Loucy (cell line): ENCODE measurements around the gene ZSCAN21.

Experiments used
- H2AFZ ChIP-seq: fragments of 200-600 bp; sonication (generic); 2 replicates; pipeline ENCODE4 v1.6.0; 2016; ENCODE audit warnings: antibody characterized with exemption, mild to moderate bottlenecking, low read length, moderate library complexity
- H3F3A ChIP-seq: fragments of 200-600 bp; 2 replicates; pipeline ENCODE4 v1.6.0; 2016; ENCODE audit warnings: antibody characterized with exemption, low read depth, mild to moderate bottlenecking
- H3K27me3 ChIP-seq: fragments of 200-600 bp; sonication (generic); 2 replicates; pipeline ENCODE4 v1.6.1; 2014; ENCODE audit warnings: low read length, mild to moderate bottlenecking; ENCODE audit not compliant: insufficient read depth, poor library complexity, severe bottlenecking
- H3K36me3 ChIP-seq: fragments of 200-600 bp; sonication (generic); 2 replicates; pipeline ENCODE4 v1.6.1; 2016; ENCODE audit warnings: low read length; ENCODE audit not compliant: insufficient read depth
- H3K4me1 ChIP-seq: fragments of 200-600 bp; sonication (generic); 2 replicates; pipeline ENCODE4 v1.5.1; 2014; ENCODE audit warnings: low read length, mild to moderate bottlenecking; ENCODE audit not compliant: insufficient read depth, poor library complexity, severe bottlenecking
- H3K4me2 ChIP-seq: fragments of 200-600 bp; sonication (generic); 2 replicates; pipeline ENCODE4 v1.6.0; 2014; ENCODE audit warnings: antibody characterized with exemption, low read length, low read depth, mild to moderate bottlenecking; ENCODE audit not compliant: poor library complexity, severe bottlenecking
- H3K4me3 ChIP-seq: fragments of 200-600 bp; sonication (generic); 2 replicates; pipeline ENCODE4 v1.5.1; 2014; ENCODE audit warnings: low read length, mild to moderate bottlenecking, mixed read lengths; ENCODE audit not compliant: poor library complexity, severe bottlenecking
- H3K79me2 ChIP-seq: fragments of 200-600 bp; sonication (generic); 2 replicates; pipeline ENCODE4 v1.6.1; 2014; ENCODE audit warnings: low read length; ENCODE audit not compliant: insufficient read depth
- H3K9ac ChIP-seq: fragments of 200-600 bp; sonication (generic); 2 replicates; pipeline ENCODE4 v1.6.0; 2014; ENCODE audit warnings: mild to moderate bottlenecking, low read depth, low read length, moderate library complexity; ENCODE audit not compliant: poor library complexity, severe bottlenecking
- H3K9me2 ChIP-seq: fragments of 200-600 bp; sonication (generic); replicated peaks from 2 replicates; pipeline ENCODE4 v1.6.1; 2016; ENCODE audit warnings: low read depth, low read length, mixed read lengths
- H3K9me3 ChIP-seq: fragments of 200-600 bp; sonication (generic); 2 replicates; pipeline ENCODE4 v1.6.1; 2014; ENCODE audit warnings: mild to moderate bottlenecking, antibody characterized with exemption, low read length, low read depth; ENCODE audit not compliant: insufficient read depth
- H4K20me1 ChIP-seq: fragments of 200-600 bp; sonication (generic); 2 replicates; pipeline ENCODE4 v1.6.0; 2014; ENCODE audit warnings: antibody characterized with exemption, low read length, mild to moderate bottlenecking; ENCODE audit not compliant: insufficient read depth, poor library complexity, severe bottlenecking
- EZH2phosphoT487 ChIP-seq: fragments of 200-600 bp; IDR thresholded peaks from 2 replicates; pipeline ENCODE4 v1.6.1; 2018; ENCODE audit warnings: antibody characterized with exemption, mild to moderate bottlenecking, moderate library complexity, borderline replicate concordance
- TF ChIP-seq, protein P1 (sequence below): fragments of 200-600 bp; sonication (generic); conservative IDR thresholded peaks from 2 replicates; pipeline ENCODE4 v1.5.1; 2014; ENCODE audit warnings: mild to moderate bottlenecking, antibody characterized with exemption, low read length

The ZSCAN21 gene

DNA sequence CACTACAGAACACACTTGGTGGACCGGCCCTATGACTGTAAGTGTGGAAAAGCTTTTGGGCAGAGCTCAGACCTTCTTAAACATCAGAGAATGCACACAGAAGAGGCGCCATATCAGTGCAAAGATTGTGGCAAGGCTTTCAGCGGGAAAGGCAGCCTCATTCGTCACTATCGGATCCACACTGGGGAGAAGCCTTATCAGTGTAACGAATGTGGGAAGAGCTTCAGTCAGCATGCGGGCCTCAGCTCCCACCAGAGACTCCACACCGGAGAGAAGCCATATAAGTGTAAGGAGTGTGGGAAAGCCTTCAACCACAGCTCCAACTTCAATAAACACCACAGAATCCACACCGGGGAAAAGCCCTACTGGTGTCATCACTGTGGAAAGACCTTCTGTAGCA, 14.6 kb downstream of the ZSCAN21 start:
- H3K4me3 ChIP-seq = no peak overlapping the region
- no peak for TF ChIP-seq EZH2phosphoT487
- TF ChIP-seq, protein P1, sequence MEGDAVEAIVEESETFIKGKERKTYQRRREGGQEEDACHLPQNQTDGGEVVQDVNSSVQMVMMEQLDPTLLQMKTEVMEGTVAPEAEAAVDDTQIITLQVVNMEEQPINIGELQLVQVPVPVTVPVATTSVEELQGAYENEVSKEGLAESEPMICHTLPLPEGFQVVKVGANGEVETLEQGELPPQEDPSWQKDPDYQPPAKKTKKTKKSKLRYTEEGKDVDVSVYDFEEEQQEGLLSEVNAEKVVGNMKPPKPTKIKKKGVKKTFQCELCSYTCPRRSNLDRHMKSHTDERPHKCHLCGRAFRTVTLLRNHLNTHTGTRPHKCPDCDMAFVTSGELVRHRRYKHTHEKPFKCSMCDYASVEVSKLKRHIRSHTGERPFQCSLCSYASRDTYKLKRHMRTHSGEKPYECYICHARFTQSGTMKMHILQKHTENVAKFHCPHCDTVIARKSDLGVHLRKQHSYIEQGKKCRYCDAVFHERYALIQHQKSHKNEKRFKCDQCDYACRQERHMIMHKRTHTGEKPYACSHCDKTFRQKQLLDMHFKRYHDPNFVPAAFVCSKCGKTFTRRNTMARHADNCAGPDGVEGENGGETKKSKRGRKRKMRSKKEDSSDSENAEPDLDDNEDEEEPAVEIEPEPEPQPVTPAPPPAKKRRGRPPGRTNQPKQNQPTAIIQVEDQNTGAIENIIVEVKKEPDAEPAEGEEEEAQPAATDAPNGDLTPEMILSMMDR = no peak
- H3K9me2 ChIP-seq = no peaks in the 10 kb centered on the region
- H3K9ac ChIP-seq = no peak overlapping the region
- H3K4me2 ChIP-seq = no peak overlapping the region
- no peaks in the 10 kb centered on the region for H3K4me1 ChIP-seq
- no peaks in the 10 kb centered on the region for H3K79me2 ChIP-seq
- H3F3A ChIP-seq = no peaks in the 10 kb centered on the region
- H2AFZ ChIP-seq = no peak overlapping the region
- no peaks in the 10 kb centered on the region for H3K9me3 ChIP-seq
- peaks cover 14% of the 10 kb centered on the region; the same call in 1 of the 2 replicates for H3K36me3 ChIP-seq
- H3K27me3 ChIP-seq = no peaks in the 10 kb centered on the region
- no peaks in the 10 kb centered on the region for H4K20me1 ChIP-seq

DNA sequence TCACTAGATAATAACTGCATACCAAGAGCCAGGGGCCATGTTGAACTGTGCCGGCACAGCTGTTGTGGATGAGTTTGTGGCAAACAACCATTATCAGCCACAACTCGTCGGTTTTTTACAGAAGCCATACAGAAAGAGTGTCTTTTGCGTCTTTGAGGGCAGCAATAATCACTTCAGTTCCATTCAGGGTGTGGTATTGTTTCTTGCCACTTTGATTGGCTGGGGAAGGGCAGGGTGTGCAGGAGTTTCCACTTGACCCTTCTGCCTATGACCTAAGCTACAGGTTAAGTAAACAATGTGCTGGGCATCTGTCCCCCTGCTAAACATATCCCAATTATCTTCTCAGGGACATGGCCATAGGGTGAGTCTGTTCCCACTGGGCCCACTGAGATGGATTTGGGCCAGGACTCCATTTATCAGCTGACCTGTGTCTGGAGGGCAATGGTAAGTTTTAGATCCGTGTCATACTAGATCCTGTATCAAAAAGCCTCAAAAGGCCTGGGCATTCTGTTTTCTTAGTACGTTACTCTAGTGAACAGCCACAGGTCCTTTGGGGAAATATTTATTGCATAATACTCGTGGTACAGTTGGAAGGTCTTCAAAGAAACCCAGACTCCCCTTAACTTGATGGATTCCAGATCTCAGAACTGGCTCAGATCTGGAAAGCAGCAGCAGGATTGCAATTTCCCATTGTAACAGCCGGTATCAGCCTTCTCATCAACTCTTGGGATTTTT, 16.0 kb downstream of the ZSCAN21 start:
- Histone ChIP-seq H3K9me3 (peaks cover under 1% of the 10 kb centered on the region; the same call in 1 of the 2 replicates), H3K4me1 (no peaks in the 10 kb centered on the region), H3K9ac (no peak overlapping the region), H2AFZ (no peak overlapping the region), H3K4me3 (no peak overlapping the region), H3K9me2 (no peaks in the 10 kb centered on the region), H3K27me3 (no peaks in the 10 kb centered on the region), H3F3A (no peaks in the 10 kb centered on the region), H3K36me3 (peaks cover 24% of the 10 kb centered on the region; the same call in 1 of the 2 replicates), H3K4me2 (no peak overlapping the region), H3K79me2 (no peaks in the 10 kb centered on the region), H4K20me1 (no peaks in the 10 kb centered on the region)
- TF ChIP-seq EZH2phosphoT487 = no peak

DNA sequence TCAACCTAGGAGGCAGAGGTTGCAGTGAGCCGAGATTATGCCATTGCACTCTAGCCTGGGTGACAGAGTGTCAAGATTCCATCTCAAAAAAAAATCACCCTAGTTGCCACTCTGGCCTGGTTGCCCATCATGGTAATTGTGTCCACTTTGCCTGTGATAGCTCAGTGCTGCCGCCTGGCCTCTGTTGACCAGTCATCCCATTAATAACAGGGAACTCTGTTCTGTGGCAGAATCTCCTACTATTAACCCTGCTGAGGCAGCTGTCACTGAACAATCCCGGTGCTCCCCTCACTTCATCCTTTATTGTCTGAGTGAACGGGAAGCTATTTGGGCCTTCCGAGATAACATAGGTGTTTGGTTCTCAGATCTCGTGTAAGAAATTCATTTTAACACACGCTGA, 17.4 kb downstream of the ZSCAN21 start:
- no peaks in the 10 kb centered on the region for H3K9me2 ChIP-seq
- H3K79me2 ChIP-seq = no peaks in the 10 kb centered on the region
- no peaks in the 10 kb centered on the region for H4K20me1 ChIP-seq
- TF ChIP-seq EZH2phosphoT487 = no peak
- TF ChIP-seq, protein P1 = no peak
- H3K36me3 ChIP-seq = peaks cover 38% of the 10 kb centered on the region
- H3F3A ChIP-seq = no peaks in the 10 kb centered on the region
- no peak overlapping the region for H3K4me3 ChIP-seq
- no peak overlapping the region for H2AFZ ChIP-seq
- H3K9ac ChIP-seq = no peak overlapping the region
- H3K4me1 ChIP-seq = no peaks in the 10 kb centered on the region
- no peaks in the 10 kb centered on the region for H3K27me3 ChIP-seq
- H3K9me3 ChIP-seq = peaks cover 14% of the 10 kb centered on the region; the same call in 1 of the 2 replicates
- no peak overlapping the region for H3K4me2 ChIP-seq

DNA sequence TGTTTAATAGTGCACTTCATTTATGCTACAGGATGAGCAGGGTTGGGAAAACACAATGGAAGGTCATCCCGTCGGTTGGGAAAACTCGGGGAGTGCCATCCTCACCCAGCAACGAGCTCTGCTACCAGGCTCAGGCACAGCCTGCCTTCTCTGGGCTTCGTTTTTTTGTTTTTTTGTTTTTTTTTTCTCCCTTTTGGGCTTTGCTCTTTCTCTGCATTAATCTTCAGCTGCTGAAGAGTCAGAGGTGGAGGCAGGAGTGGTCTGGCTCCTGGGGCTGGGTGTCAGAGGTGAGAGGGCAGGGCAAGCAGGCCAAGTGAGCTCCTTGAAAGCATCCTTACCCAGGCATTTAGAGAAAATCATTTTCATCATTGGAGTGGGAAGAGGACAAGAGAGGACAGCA, 20.4 kb downstream of the ZSCAN21 start:
- no peak overlapping the region for H3K9ac ChIP-seq
- no peaks in the 10 kb centered on the region for H3K27me3 ChIP-seq
- peaks cover 24% of the 10 kb centered on the region; the same call in 1 of the 2 replicates for H3K9me3 ChIP-seq
- no peaks in the 10 kb centered on the region for H3K9me2 ChIP-seq
- no peaks in the 10 kb centered on the region for H3F3A ChIP-seq
- no peak overlapping the region for H3K4me2 ChIP-seq
- H3K79me2 ChIP-seq = no peaks in the 10 kb centered on the region
- no peaks in the 10 kb centered on the region for H4K20me1 ChIP-seq
- H2AFZ ChIP-seq = no peak overlapping the region
- TF ChIP-seq EZH2phosphoT487 = no peak
- TF ChIP-seq, protein P1 = no peak
- H3K4me1 ChIP-seq = no peaks in the 10 kb centered on the region
- no peak overlapping the region for H3K4me3 ChIP-seq
- H3K36me3 ChIP-seq = peaks cover 54% of the 10 kb centered on the region
